GM21423 (cell line): Measurements from ENCODE around the gene CEP112.
"Not testable (repeated sequence)": the region's sequence is repeated elsewhere in the genome, so short reads cannot be mapped to it uniquely, and the experiment has no call there.

Experiments
- ATAC-seq: cut with Tn5 transposase; IDR thresholded peaks from one replicate; pipeline ENCODE4 v1.9.1; 2021; ENCODE audit warnings: mild to moderate bottlenecking, moderate library complexity; ENCODE audit not compliant: unreplicated experiment

The CEP112 gene

GRCh38 chr17:65841089-65841488 is 350.8 kb downstream of the CEP112 start:
- no peak for ATAC-seq

GRCh38 chr17:65837232-65837631 is 354.7 kb downstream of the CEP112 start:
- ATAC-seq = not testable (repeated sequence)

GRCh38 chr17:65833214-65833613 is 358.7 kb downstream of the CEP112 start:
- no peak for ATAC-seq

GRCh38 chr17:65830356-65830755 is 361.6 kb downstream of the CEP112 start:
- ATAC-seq = no peak

GRCh38 chr17:65826577-65826976 is 365.4 kb downstream of the CEP112 start:
- not testable (repeated sequence) for ATAC-seq

GRCh38 chr17:65824901-65825300 is 367.0 kb downstream of the CEP112 start:
- no peak for ATAC-seq

GRCh38 chr17:65823713-65824112 is 368.2 kb downstream of the CEP112 start:
- no peak for ATAC-seq

GRCh38 chr17:65820811-65821210 is 371.1 kb downstream of the CEP112 start:
- ATAC-seq = no peak

GRCh38 chr17:65820306-65820705 is 371.6 kb downstream of the CEP112 start:
- no peak for ATAC-seq

- no peak for ATAC-seq
Measured at GRCh38 chr17:65819810-65820209, 372.1 kb downstream of the CEP112 start.

GRCh38 chr17:65817951-65818350 is 374.0 kb downstream of the CEP112 start:
- ATAC-seq = no peak

- ATAC-seq = no peak
Measured at GRCh38 chr17:65814418-65814817, 377.5 kb downstream of the CEP112 start.

- ATAC-seq = no peak
Measured at GRCh38 chr17:65813306-65813705, 378.6 kb downstream of the CEP112 start.

- ATAC-seq = no peak
Measured at GRCh38 chr17:65811043-65811442, 380.9 kb downstream of the CEP112 start.

- no peak for ATAC-seq
Measured at GRCh38 chr17:65809366-65809765, 382.6 kb downstream of the CEP112 start.

GRCh38 chr17:65808566-65808965 is 383.4 kb downstream of the CEP112 start:
- not testable (repeated sequence) for ATAC-seq

GRCh38 chr17:65807361-65807760 is 384.6 kb downstream of the CEP112 start:
- no peak for ATAC-seq

- ATAC-seq = no peak
Measured at GRCh38 chr17:65801513-65801912, 390.4 kb downstream of the CEP112 start.

GRCh38 chr17:65800655-65801054 is 391.3 kb downstream of the CEP112 start:
- ATAC-seq = no peak

- ATAC-seq = no peak
Measured at GRCh38 chr17:65799869-65800268, 392.1 kb downstream of the CEP112 start.

- ATAC-seq = no peak
Measured at GRCh38 chr17:65799454-65799853, 392.5 kb downstream of the CEP112 start.

- no peak for ATAC-seq
Measured at GRCh38 chr17:65797809-65798208, 394.1 kb downstream of the CEP112 start.

GRCh38 chr17:65797101-65797500 is 394.8 kb downstream of the CEP112 start:
- ATAC-seq = no peak

- ATAC-seq = no peak
Measured at GRCh38 chr17:65794572-65794971, 397.4 kb downstream of the CEP112 start.
